ENCODE data around the gene CHST8. TPM values are rescaled to one million over a fixed set of nuclear protein-coding genes. Genes with fewer than 3 reads are reported as not detected.

The CHST8 gene
- total RNA-seq, 1 donor from 2014 or later = not detected

DNA sequence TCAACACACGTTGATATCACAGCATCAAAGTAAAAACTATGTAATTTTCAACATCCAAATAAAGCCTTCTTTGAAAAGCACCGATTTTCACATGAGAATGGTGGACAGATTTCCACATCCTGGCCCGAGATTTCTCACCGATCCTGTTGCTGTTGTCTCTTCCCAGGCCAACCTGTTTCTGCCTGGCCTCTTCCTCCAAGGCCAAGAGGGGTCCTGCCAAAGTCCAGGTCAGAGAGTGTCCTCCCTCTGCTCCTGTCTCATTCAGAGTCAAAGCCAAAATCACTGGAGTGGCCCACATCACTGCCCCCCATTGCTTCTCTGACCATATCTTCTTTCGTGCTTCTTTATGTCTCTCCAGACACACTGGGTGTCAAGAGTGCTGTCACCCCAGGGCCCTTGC, 49.5 kb downstream of the CHST8 start:
- intact Hi-C loops (cut with micrococcal nuclease) = no loop called here

DNA sequence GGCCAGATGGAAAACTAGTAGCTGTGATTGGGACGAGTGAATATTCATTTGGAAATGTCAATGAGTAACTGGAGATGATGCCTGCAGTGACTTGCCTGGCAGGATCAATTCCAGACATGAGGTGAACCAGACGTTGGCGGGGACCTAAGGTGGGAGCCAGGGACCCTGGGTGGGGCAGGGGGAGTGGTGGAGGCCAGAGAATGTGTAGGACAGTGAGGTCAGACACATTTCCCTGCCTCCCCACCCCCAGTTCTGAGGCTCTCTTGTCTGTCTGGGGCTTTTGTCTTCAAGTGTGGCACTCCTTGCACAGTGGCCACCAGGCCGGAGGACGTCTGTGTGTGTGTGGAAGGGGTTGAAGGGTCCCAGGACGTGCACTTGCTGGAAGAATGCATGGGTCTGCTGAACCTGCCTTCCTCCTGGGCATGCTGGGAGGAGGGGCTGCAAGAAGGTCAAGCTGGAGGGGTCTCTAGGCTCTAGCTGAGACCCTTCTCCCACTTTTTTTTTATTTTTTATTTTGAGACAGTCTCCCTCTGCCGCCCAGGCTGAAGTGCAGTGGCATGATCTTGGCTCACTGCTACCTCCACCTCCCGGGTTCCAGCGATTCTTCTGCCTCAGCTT, 51.6 kb downstream of the CHST8 start:
- intact Hi-C loops (cut with micrococcal nuclease) = no loop called here

DNA sequence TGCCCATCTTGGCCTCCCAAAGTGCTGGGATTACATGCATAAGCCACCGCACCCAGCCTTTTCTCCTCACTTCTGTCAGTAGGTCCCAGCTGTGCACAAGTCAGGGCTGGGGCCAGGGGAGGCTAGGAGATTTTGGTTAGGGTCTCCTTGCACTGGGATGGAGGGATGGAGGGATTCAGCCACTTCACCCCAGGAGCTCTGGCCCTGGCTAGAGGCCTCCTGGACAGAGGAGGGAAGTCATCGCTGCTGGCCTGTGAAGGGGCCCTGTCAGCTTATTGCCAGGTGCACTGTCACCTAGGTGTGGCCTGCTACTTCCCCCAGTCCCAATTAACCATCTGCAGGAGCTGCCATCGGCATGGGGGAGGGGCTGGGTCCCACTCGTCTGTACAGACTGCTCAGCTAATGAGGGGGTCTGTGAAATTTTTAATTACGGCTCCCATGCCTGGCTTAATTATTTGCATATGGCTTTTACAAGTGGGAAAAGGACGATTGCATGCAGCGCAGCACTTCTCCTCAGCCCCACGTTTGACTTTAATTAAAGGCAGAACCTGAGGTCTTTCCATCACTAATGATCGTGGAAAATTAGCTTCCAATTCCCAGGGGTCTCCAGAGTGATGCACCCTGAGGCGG, 52.4 kb downstream of the CHST8 start:
- intact Hi-C loops (cut with micrococcal nuclease) = no loop called here

DNA sequence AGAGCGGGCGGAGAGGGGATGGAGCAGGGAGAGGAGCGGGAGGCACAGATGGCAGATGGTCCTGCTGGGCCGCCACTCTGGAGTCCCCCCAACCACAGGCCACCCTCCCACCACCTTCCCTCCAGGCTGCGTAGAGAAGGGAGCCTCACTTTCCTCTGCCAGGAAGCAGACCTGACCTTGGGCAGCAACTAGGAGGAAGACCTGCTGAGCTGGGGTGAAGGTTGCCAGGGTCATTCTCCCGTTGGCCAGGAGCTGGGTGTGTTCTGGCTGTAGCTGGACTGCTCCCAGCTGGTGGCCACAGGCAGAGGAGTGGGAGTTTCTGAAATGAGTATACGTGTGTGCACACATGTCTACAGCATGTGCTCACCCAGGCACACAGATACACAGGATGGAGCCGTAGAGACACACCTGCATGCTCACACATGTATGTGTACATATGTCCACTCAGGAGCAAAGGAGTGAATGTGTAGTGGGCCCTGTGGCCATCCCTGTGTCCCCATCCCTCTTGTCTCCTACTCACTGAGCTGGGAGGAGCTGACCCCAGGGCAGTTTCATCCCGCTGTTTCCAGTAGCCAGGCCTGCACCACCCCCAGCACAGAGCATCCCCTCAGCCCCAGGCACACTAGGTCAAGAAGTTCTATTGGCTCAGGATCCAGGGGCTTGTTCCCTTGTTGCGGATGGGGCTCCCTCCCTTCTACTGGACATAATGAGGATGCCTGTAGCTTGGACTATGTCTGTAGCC, 53.0 kb downstream of the CHST8 start:
- intact Hi-C loops (cut with micrococcal nuclease) = no loop called here

DNA sequence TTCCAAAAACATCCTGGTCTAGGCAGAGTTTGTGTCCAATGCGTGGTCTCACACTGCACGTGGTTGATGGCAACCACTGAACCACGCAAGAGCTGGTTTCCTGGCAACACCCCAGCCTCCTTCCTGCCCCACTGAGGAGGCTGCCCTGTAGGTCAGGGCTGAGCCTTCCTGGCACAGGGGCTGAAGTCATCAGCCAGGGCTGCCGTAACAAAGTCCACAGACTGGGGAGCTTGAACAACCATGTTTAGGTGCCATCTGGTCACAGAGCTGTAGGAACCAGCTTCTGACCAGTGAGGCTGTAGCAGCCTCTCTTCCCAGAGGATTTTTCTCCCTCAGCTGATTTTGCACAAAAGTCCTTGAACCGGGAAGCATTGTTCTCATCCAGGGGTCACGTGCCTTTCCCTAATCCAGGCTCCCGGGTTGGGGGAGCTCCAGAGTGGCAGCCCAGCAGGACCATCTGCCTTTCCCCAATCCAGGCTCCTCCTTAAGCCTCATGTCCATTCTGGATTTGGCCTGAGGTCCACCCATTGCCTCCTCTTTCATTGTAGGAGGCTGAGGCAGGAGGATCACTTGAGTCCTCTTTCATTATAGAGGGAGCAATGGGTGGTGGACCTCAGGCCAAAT, 53.9 kb downstream of the CHST8 start:
- intact Hi-C loops (cut with micrococcal nuclease) = no loop called here

DNA sequence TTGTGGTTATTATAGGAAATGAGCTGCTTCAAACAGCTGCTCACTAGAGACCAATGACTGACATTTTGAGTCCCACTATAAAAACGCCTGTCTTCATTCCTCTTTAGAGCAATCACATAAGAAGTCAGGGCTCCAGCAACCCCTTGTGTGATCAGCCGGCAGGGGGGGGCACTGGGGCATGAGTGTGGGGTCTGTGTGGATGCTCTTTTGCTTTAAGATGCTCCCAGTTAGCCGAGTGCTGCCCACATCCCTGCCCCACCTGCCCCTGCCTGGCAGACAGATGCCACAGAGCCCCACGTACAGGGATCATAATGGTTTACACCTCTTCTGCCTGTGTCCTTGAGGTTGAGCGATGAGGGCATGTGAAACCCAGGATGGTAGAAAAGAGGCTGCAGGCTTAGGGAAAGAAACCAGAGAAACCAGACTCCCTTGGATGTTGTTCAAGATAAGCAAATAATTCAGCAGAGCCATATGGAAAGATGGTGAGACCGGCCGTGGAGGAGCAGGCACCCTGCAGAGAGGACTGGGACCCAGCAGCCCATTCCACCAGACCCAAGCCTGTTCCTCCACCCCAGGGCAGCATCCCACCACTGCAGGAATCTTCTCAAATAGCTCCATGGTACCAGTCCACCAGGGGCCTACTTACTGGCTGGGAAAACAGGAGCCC, 55.4 kb downstream of the CHST8 start:
- intact Hi-C loops (cut with micrococcal nuclease) = no loop called here

DNA sequence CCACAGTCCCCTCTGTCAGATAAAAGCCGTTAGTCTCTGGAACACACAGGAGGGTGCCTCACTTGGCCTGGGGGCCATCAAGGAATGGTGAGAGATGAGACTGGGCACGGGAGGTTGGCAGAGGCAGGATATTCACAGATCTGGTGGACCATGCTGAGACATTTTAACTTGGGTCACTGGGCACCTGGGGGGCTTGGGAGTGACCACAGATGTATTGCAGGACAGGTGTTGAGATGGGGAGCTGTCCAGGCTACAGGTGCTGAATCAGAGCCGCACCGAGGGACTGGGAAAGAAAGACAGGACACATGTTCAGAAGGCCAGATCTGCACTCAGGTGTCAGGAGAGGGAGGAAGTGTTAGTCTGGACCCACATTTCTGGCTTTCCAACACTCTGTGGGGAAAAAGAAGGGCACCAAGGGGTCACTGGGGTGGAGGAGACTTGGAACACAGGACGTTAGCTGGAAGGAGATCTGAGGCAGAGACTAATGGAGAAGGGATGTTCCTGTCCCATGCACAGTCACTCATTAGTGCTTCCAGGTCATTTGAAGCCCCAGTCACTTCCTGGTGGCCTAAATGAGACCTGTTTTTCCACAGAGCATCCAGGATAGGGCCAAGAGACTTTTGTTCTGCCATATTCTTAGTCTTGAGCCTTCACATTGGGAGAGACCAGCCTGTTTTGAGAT, 56.1 kb downstream of the CHST8 start:
- intact Hi-C loops (cut with micrococcal nuclease) = no loop called here

DNA sequence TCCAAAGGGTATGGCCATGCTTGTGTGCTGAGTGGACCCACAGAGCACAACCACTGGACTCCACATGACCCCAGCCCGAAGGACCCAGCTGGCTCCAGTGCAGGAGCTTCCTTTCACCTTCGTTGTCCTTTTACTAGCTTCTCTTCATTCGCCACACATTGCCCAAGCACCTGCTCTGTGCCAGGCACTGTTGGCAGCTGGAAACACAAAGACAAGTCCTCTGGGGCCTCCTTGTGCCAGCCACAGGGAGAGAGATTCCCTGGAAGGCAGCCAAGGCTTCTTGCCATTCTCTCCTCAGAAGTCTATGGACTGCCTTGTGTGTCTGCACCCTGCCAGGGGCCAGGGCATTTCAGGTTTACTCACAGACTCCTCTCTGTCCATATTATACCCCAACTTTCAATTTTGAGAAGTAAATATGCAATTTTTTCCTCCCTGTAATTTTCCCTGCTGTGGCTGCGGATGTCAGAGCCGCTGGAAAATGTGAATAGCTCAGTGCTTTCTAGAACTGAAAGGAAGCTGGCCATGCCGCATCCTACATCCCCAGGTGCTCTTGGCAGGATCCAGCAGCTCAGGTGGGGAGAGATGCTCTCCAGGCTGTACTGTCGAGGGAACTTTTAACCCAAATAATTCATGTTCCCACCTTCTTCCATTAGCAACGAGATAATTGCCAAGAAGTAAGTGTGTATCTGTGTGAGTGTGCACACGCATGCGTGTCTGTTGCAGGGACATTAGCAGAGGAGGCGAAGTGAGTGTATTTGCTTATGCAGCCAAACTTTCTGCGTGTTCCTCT, 57.2 kb downstream of the CHST8 start:
- intact Hi-C loops (cut with micrococcal nuclease) = no loop called here

DNA sequence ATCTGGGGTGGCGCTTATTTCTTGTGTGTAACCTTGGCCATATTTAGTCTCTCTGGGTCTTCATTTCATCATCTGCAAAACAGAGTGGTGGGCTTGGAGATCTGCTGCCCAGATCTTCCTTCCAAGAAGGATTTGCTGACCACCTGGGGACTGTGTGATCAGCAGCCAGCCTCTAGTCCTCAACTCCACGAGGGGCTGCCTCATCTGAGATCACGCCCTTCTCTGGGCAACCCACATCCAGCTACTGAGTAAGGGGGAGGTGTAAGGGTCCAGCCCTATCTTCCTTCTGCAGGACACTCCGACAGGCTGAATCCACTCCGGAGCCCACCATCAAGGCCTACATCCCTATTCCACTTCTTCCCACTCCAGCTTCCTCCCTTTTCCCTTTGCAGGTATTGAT, 57.9 kb downstream of the CHST8 start:
- intact Hi-C loops (cut with micrococcal nuclease) = no loop called here

DNA sequence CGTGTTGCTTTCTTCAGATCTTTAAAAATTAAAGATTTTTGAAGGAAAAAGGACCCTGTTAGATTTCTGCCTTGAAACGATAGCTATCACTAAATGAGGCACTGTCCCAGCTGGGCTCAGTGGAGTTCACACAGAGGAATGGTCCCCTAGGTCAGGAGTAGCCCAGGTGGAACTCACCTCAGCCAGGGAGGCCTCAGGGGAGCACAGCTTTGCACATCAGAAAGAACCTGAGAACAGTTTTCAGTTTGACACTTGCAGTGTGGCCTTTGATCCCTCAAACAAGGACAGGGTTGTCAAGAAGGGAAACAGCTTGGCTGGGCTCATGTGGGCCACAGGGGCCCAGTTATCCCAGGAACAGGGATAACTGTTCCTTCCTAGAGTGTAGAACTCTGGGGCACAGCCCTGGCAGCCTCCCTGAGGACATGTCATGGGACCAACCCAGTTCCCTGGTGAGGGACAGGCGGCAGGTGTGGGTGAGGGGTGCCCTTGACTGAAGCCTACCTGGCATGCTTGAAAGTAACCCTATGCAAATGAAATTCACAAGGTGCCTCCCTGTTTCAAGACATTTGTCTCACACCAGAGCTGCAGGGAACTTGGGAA, 59.4 kb downstream of the CHST8 start:
- intact Hi-C loops (cut with micrococcal nuclease) = no loop called here

DNA sequence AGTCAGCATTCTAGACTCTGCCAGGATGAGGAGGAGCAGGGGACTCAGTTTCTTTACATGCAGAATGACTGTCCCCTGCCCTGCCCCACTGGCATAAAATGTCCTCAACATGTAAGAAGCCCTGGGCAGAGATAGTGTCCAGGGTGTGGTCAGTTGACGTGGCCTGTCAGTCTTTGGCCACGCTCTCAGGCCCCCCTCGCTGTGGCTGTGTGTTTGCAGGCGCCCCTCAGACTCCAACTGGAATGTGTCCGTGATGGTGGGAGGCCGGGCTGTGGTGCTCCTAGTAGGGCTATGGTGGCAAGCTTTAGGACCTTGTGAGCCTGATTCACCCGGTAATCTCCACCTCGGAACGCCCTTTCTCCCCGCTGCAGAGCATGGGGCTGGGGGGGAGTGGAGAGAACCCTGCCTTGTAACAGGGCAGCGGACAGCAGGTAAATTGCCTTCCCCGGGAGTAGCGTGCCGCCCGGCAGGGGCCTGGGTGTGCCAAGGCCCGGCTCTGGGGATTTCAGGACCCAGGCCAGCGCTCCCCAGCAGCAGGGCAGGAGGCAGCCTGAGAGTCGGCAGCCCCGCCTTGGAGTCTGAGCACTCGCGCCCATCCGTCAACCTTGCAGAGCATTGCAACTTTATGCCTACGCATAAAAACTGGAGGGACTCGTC, 62.3 kb downstream of the CHST8 start:
- intact Hi-C loops (cut with micrococcal nuclease) = no loop called here

DNA sequence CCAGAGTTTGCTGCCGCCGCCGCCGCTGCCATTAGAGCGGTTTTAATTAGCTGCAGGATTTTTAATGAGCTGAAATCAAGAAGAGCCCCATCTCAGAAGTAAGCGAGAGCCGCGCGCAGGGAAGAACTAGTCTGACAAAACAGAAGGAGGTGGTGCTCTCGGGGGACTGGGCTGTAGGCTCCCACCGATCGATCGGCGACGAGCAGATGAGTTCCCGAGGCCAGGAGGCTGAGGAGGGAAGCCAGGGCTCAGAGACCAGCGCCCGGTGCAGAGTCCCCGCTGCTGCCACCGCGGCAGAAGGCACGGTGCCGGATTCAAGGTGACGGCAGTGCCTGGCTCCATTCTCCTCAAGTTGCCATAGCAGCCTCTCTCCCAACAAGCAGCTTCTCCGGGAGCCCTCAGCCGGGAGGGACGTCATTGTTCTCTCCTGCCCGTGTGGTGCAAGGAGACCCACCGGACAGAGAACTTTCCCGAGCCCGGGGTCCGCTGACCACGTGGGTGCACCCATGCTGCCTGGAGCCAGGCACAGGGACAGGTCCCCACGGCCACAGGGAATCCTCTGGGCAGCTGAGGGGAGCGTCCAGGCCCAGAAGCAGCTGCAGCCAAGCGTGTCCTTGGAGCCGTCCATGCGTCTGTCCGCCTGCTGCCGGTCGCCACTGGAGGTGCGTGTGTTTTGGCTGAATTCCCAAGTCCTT, 62.9 kb downstream of the CHST8 start:
- intact Hi-C loops (cut with micrococcal nuclease) = no loop called here

DNA sequence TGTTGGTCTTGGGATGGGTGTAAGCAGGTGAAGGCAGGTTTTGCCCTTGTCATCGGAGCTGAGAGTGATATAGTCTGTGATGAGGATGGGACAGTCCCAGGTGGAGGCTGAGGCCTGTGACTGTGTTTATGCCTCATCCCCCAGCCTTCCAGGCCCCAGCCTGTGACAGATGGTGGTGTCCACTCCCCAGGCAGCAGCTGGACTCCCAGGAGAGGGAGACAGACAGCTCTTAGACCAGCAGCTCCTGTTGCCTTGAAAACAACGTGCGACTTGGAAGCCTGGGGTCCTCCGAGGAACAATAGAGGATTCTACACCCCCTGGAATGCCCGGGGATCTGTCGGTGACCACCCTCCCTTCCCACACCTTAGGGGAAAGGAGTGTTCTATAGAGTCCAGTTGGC, 63.8 kb downstream of the CHST8 start:
- intact Hi-C loops (cut with micrococcal nuclease) = no loop called here

DNA sequence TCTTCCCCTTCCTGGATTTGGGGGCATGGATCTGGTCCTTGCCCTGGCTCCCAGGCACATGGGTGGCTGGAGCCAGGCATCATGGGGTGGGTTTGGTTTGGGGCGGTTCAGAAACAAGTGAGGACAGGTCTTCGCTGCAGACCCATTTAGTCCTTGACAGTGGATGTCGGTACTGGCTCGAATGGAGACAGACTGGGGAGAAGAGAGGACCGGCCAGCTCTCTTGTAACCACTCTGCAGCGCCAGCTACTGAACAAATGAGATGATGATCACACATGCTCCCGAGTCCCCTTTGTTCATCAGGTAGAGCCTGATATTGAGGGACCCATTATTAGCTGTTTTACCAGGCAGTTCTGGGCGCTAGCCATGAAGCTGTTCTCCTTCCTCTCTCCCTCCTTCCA, 64.5 kb downstream of the CHST8 start:
- intact Hi-C loops (cut with micrococcal nuclease) = no loop called here

DNA sequence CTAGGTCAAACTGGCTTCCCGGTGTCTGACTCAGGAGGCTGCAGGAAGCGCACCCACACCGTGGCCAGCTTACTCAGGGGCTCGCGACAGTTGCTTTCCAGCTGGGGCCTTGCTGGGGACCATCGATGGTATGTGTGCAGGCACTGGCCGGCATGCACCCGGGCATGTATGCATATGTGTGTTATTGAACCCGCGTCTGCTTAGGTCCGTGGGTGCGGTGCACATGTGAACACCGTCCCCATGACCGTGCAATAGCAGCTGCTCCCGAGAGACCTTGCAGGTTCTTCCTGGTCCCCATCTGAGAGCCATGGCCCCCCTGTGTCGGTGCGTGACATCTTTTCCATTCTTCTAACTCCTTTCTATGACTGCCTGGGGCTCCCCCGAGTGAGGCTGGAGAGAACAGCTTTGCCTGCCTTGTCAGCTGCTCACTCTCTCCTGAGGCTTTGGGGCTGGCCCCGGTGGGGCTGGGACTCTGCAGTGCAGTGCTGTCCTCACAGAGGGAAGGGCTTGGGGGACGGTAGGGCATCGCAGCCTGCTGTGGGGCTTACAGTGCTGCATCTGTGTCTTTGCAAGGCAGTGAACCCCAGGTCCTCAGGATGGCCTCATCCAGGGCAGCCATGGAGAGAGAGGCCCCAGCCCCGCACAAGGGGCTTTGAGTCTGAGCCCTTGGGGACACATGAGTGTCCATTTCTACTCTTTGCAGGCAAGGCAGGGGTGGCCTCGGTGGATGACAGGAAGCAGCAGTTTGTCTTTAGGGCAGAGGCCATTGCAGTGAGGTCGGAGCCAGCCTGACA, 65.1 kb downstream of the CHST8 start:
- intact Hi-C loops (cut with micrococcal nuclease) = no loop called here

DNA sequence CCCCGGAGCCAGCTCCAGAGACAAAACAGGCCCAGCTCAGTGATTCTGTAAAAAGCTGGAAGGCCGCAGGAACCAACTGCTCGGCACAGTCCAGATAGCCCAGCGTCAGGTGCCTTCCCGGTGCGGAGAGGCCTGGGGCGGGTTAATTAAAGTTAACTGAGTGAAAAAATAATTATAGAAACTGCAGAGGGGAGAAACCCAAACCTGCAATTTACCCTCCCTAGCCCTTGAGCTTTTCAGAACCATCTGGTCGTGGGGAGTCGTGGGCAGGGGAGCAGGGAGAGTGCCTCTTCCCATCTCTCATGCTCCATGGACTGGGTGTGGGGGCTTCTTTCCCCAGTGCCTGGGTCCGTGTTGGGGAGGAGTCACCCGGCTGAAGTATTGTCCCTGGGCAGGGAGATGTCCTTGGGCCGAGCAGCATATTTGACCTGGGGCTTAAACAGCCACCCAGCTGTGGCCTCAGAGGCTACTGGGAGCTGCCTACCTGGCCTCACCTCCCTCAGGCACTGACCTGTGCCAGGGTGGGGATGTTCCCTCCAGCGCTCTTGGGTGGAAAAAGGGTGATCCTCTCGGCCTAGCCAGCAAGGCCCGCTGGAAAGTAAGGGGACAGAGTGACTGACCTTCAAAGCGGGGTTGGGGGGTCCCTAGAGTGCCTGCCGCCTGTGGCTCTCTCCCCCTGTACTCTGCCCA, 65.9 kb downstream of the CHST8 start:
- intact Hi-C loops (cut with micrococcal nuclease) = no loop called here

DNA sequence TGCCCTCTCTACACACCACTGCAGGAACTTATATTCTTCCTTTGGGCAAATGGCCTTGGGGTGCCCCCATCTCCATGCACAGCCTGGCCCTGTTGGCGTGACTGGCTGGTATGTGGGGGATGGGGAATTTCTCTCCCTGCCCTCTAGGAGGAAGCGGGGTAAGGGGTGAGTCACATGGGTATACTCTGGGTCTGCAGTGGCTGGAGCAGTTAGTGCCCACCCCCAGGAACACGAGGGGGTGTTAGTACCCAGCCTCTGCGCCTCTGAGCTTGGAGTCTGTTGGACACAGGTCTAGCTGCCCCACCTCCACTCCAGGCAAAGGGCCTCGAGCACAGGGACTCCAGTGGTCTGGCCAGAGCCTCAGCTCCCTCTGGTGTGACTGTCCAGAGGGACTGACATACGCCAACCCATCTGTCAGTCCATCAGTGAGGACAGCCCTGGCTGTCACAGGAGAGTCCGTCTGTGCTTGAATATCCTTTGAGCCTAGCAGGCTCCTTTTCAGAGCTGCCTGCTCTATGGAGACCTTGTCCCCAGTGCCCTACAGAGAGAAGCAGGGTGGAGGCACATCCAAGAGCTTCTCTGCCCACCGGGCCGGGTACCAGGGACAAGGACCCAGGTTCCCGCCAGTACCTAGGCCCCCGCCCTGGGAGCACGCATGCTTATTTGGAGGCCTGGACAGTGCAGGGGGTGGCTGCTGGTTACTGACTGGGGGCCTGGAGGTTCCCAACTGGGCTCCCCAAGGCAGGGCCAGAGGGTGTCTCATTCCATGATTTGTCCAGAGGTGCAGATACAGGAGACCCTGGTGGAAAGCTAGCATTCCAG, 66.6 kb downstream of the CHST8 start:
- intact Hi-C loops (cut with micrococcal nuclease) = no loop called here

Data from T-helper 2 cell treated with Interferon-gamma antibody and Interleukin-4, amounts not matched to agents 100 ng/mL and 5 ng/mL, for 36 hours (primary cell).